GM12878 (cell line): ENCODE measurements around the gene MAML2. TPM values are rescaled to one million over a fixed set of nuclear protein-coding genes. Genes with fewer than 3 reads are reported as not detected.

Source experiments
- ATAC-seq: fragments of 200-7000 bp; cut with Tn5 transposase; 3 replicates; pipeline ENCODE4 v1.9.1; 2020; ENCODE audit warnings: mild to moderate bottlenecking, moderate library complexity
- BruUV-seq: library from RNA; stranded (reverse); fragments of 400-500 nt; replicated peaks from 2 replicates; lab custom pipeline; 2021; lab: Mats Ljungman, UMichigan
- CTCF ChIA-PET: fragments of 300-600 bp; sonication (Branson Sonifier 250); formaldehyde crosslinking; extraction: SDS; loops from one replicate; lab custom pipeline; 2021; ENCODE audit warnings: inconsistent platforms; lab: Yijun Ruan, JAX
- POLR2A ChIA-PET: fragments of 350-600 bp; formaldehyde crosslinking; extraction: SDS; loops from one replicate; lab custom pipeline; 2021; ENCODE audit warnings: inconsistent platforms; lab: Charles Lee
- RAD21 ChIA-PET: fragments of 300-600 bp; sonication (Branson Sonifier 250); formaldehyde crosslinking; loops from one replicate; lab custom pipeline; 2023; ENCODE audit warnings: antibody characterized with exemption; ENCODE audit not compliant: unreplicated experiment; lab: Charles Lee
- SMC1A ChIA-PET: fragments of 300-600 bp; sonication (Branson Sonifier 250); formaldehyde crosslinking; loops from one replicate; lab custom pipeline; 2023; ENCODE audit not compliant: unreplicated experiment, uncharacterized antibody; lab: Charles Lee
- DNase-seq: peaks from one replicate; pipeline ENCODE4 v3.0.0-alpha.2; 2011; ENCODE audit warnings: low read depth, low spot score
- FAIRE-seq: peaks from 3 replicates; lab custom pipeline; 2011; peaks lifted over from hg19 to GRCh38; lab: Jason Lieb, UNC
- H2AFZ ChIP-seq: 2 replicates; pipeline ENCODE4 v1.6.0; 2011; ENCODE audit warnings: low read depth, low read length, control low read depth; ENCODE audit not compliant: control insufficient read depth
- H3K27ac ChIP-seq: 2 replicates; pipeline ENCODE4 v1.5.1; 2011; ENCODE audit warnings: control low read depth; ENCODE audit not compliant: control insufficient read depth, insufficient read depth
- H3K27me3 ChIP-seq, 2 experiments: replicated peaks in 1 of 2; 2 replicates each; pipeline versions ENCODE4 v1.6.0 to v1.6.1; 2011; ENCODE audit warnings: low read length in 1 of 2; ENCODE audit not compliant: control insufficient read depth in 2 of 2, insufficient read depth in 2 of 2
- H3K36me3 ChIP-seq, 2 experiments: 2 replicates each; pipeline ENCODE4 v1.5.1; 2011; ENCODE audit warnings: low read length in 1 of 2; ENCODE audit not compliant: control insufficient read depth in 2 of 2, insufficient read depth in 2 of 2
- H3K4me1 ChIP-seq: 2 replicates; pipeline ENCODE4 v1.6.1; 2011; ENCODE audit warnings: mild to moderate bottlenecking, low read length, moderate library complexity, mixed read lengths; ENCODE audit not compliant: control insufficient read depth, insufficient read depth
- H3K4me2 ChIP-seq: 2 replicates; pipeline ENCODE4 v1.6.0; 2011; ENCODE audit warnings: control low read depth; ENCODE audit not compliant: control insufficient read depth, insufficient read depth
- H3K4me3 ChIP-seq: fragments of 200-600 bp; sonication (generic); 2 replicates; pipeline ENCODE4 v1.5.1; 2016
- H3K79me2 ChIP-seq: 2 replicates; pipeline ENCODE4 v1.6.0; 2011; ENCODE audit warnings: low read length; ENCODE audit not compliant: control insufficient read depth, insufficient read depth
- H3K9ac ChIP-seq: 2 replicates; pipeline ENCODE4 v1.8.0; 2011; ENCODE audit warnings: low read length, control low read depth, mixed read lengths; ENCODE audit not compliant: control insufficient read depth, insufficient read depth
- H3K9me3 ChIP-seq: replicated peaks from 3 replicates; pipeline ENCODE4 v1.5.1; 2011; ENCODE audit warnings: mild to moderate bottlenecking, low read length; ENCODE audit not compliant: control insufficient read depth, insufficient read depth
- H4K20me1 ChIP-seq: 2 replicates; pipeline ENCODE4 v1.6.0; 2011; ENCODE audit not compliant: control insufficient read depth, insufficient read depth
- ETV6 ChIP-seq, 2 experiments: fragments of 450-650 bp in 1 of 2; IDR thresholded peaks in 1 of 2; conservative IDR thresholded peaks in 1 of 2; 2 replicates each; pipeline ENCODE4 v1.6.1; 2014; ENCODE audit warnings: antibody characterized with exemption in 1 of 2, borderline replicate concordance in 1 of 2, low read depth in 1 of 2, mild to moderate bottlenecking in 1 of 2, moderate library complexity in 1 of 2
- HCFC1 ChIP-seq: fragments of 150-350 bp; IDR thresholded peaks from 2 replicates; pipeline ENCODE4 v1.6.1; 2014; ENCODE audit warnings: low read length
- KAT2A ChIP-seq: conservative IDR thresholded peaks from 2 replicates; pipeline ENCODE4 v1.6.1; 2011; ENCODE audit warnings: low read depth, low read length; ENCODE audit not compliant: control insufficient read depth
- MEF2A ChIP-seq: IDR thresholded peaks from 2 replicates; pipeline ENCODE4 v1.6.1; 2011; ENCODE audit warnings: low read depth, mild to moderate bottlenecking, low read length, moderate library complexity; ENCODE audit not compliant: insufficient read depth
- NFIC ChIP-seq: IDR thresholded peaks from 2 replicates; pipeline ENCODE4 v1.6.1; 2012; ENCODE audit warnings: low read depth, mild to moderate bottlenecking, inconsistent platforms, low read length, moderate library complexity
- NFYB ChIP-seq: IDR thresholded peaks from 2 replicates; pipeline ENCODE4 v1.6.1; 2011; ENCODE audit warnings: low read depth, mild to moderate bottlenecking, low read length, improper control_type of control experiment, moderate library complexity; ENCODE audit not compliant: insufficient read depth
- PAX8 ChIP-seq: fragments of 450-650 bp; IDR thresholded peaks from 2 replicates; pipeline ENCODE4 v1.6.1; 2017; ENCODE audit warnings: mild to moderate bottlenecking, moderate library complexity
- SMC3 ChIP-seq: IDR thresholded peaks from 2 replicates; pipeline ENCODE4 v1.6.1; 2011; ENCODE audit warnings: low read length, improper control_type of control experiment, borderline replicate concordance
- SP1 ChIP-seq: IDR thresholded peaks from one replicate; pipeline ENCODE4 v1.6.1; 2011; ENCODE audit warnings: low read depth, low read length
- STAT1 ChIP-seq: fragments of 450-650 bp; conservative IDR thresholded peaks from 2 replicates; pipeline ENCODE4 v1.6.1; 2014; ENCODE audit warnings: antibody characterized with exemption, mild to moderate bottlenecking
- SUZ12 ChIP-seq: fragments of 200-600 bp; sonication (generic); IDR thresholded peaks from one replicate; pipeline ENCODE4 v1.6.1; 2018; ENCODE audit warnings: antibody characterized with exemption, mild to moderate bottlenecking; ENCODE audit not compliant: unreplicated experiment
- YBX1 ChIP-seq: fragments of 450-650 bp; IDR thresholded peaks from 2 replicates; pipeline ENCODE4 v1.6.1; 2016; ENCODE audit warnings: antibody characterized with exemption
- YY1 ChIP-seq: IDR thresholded peaks from 2 replicates; pipeline ENCODE4 v1.6.1; 2011; ENCODE audit warnings: low read depth, mild to moderate bottlenecking, low read length
- WGBS: methylation state at CpG from one replicate; pipeline ENCODE4 v1.1.6; 2016; ENCODE audit warnings: low lambda C conversion rate; ENCODE audit not compliant: insufficient replicate concordance, insufficient coverage; ENCODE audit errors: missing lambda C conversion rate; 5-methylcytosine and 5-hydroxymethylcytosine counted together
- in situ Hi-C: fragments of 300-500 bp; cut with MboI; formaldehyde crosslinking; loops from 9 replicates; pipeline ENCODE4 v1.14.3; 2018; ENCODE audit warnings: mixed read lengths
- intact Hi-C: fragments of 100-400 bp; cut with micrococcal nuclease; formaldehyde crosslinking; loops from one replicate; pipeline ENCODE4 v1.14.2; 2022; ENCODE audit not compliant: unreplicated experiment
- polyA plus RNA-seq, 11 experiments: library from polyadenylated mRNA; depleted of rRNA in 4 of 11; unstranded in 6 of 11; stranded (reverse) in 5 of 11; fragments of >200 nt; fragmentation: Nextera tagmentation in 4 of 11; fragmentation: Illumina TruSeq in 1 of 11; extraction: Ambion mirVana in 4 of 11; extraction: Trizol in 1 of 11; gene quantifications; 1 replicate in 1 of 11; 2 replicates in 10 of 11; pipeline versions ENCODE4 v1.2.1 to v1.2.3, GENCODE V29; 2011 to 2016; ENCODE audit warnings: inconsistent platforms in 2 of 11, missing spikeins in 2 of 11, low read depth in 1 of 11
- total RNA-seq, 4 experiments: library from RNA; depleted of rRNA in 3 of 4; stranded (reverse); fragments of >200 nt in 3 of 4; fragmentation: Illumina TruSeq in 1 of 4; extraction: Trizol in 1 of 4; gene quantifications; 2 replicates each; pipeline versions ENCODE4 v1.2.1 to v1.2.3, GENCODE V29; 2013 to 2021
- TF ChIP-seq, protein P1 (sequence below): IDR thresholded peaks from 2 replicates; pipeline ENCODE4 v1.6.1; 2011; ENCODE audit warnings: low read depth, low read length, improper control_type of control experiment, borderline replicate concordance

Gene MAML2
- total and polyA plus RNA-seq, 10 of the 15 experiments (the other 5 are each of a cell fraction or from before 2014, with no cell fraction given) = 2.5 to 15.1 (median 12.0) TPM

DNA sequence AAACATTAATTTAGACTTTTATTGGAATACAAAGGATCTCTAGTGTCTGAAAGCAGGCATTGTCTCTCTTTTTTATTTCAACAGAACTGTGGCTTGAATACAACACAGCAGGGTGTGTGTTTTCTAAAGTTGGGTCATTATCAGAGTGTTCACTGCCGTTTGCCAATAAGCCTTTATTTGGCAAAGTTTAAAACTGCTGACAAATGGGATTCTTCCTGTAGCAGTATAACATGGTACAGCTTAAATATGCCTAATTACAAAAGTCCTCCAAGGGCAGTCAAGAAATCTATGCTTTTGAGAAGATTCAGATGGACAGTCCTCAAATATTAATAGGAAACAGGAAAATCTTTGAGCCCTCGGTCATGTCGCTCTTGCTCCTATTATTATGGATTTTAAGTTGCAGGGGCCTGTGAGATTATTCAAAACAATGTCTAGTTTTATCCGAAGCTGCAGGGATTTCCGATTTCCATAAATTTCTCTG, 199.9 kb downstream of the MAML2 start:
- 62% methylated on average over 5 of the region's 5 CpGs for WGBS
- ChIA-PET POLR2A (interaction anchor here (1.9 kb wide), 1 partner anchor 13 kb away, joined by 6 read pairs; no protein-coding TSS in a partner anchor), SMC1A (interaction anchor here (1.8 kb wide), 1 partner anchor 9 kb away, joined by 6 read pairs; no protein-coding TSS in a partner anchor)

More for the DNA sequence above, 199.9 kb downstream of the MAML2 start:
- H3K79me2 ChIP-seq = no peaks in the 10 kb centered on the region; the same call in 1 of the 2 replicates
- no peak overlapping the region for H2AFZ ChIP-seq
- no peak for FAIRE-seq
- H3K27me3 ChIP-seq = no peaks in the 10 kb centered on the region
- no peaks in the 10 kb centered on the region for H3K9me3 ChIP-seq
- CTCF ChIA-PET = interaction anchor here (1.4 to 1.6 kb wide), 2 partner anchors 8 to 11 kb away, joined by 4 read pairs; no protein-coding TSS in a partner anchor
- no peaks in the 10 kb centered on the region; a peak in 2 of 4 replicates for H3K36me3 ChIP-seq
- H3K4me1 ChIP-seq = no peaks in the 10 kb centered on the region
- no peak for ATAC-seq
- DNase-seq = no peak
- in situ Hi-C loops = no loop called here
- no peaks in the 10 kb centered on the region for H4K20me1 ChIP-seq
- BruUV-seq = no TSS peak
- TF ChIP-seq HCFC1 = no peak
- no peak for TF ChIP-seq MEF2A
- TF ChIP-seq YY1 = no peak
- TF ChIP-seq YBX1 = no peak
- TF ChIP-seq STAT1 = no peak
- no peak for TF ChIP-seq NFIC
- TF ChIP-seq ETV6 (conservative IDR thresholded peaks at IDR 0.05 in 1 of 2, IDR thresholded peaks at IDR 0.05 in 1 of 2; ENCODE audit: borderline replicate concordance in 1 of 2, low read depth in 1 of 2) = no peak
- no peak for TF ChIP-seq SP1
- TF ChIP-seq, protein P1, sequence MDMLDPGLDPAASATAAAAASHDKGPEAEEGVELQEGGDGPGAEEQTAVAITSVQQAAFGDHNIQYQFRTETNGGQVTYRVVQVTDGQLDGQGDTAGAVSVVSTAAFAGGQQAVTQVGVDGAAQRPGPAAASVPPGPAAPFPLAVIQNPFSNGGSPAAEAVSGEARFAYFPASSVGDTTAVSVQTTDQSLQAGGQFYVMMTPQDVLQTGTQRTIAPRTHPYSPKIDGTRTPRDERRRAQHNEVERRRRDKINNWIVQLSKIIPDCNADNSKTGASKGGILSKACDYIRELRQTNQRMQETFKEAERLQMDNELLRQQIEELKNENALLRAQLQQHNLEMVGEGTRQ = no peak
- no peak for TF ChIP-seq NFYB
- TF ChIP-seq PAX8 = no peak
- TF ChIP-seq KAT2A = no peak
- no peak for TF ChIP-seq SUZ12
- TF ChIP-seq SMC3 = no peak
- RAD21 ChIA-PET = no interaction called here
- H3K4me2 ChIP-seq = no peak overlapping the region
- no peak overlapping the region for H3K4me3 ChIP-seq
- no peak overlapping the region for H3K27ac ChIP-seq
- H3K9ac ChIP-seq = no peak overlapping the region
- intact Hi-C loops = no loop called here
